GM12864 (cell line): Measurements from ENCODE around the gene RIMS4.

ENCODE experiments used
- DNase-seq: peaks from one replicate; pipeline ENCODE4 v3.0.0-alpha.2; 2011; ENCODE audit warnings: low read depth
- H3K4me3 ChIP-seq: 2 replicates; pipeline ENCODE4 v1.5.1; 2011; ENCODE audit warnings: mild to moderate bottlenecking, low read depth, low read length, control low read depth
- TF ChIP-seq, protein P1 (sequence below): IDR thresholded peaks from 2 replicates; pipeline ENCODE4 v1.5.1; 2011; ENCODE audit warnings: low read depth, mild to moderate bottlenecking, moderate library complexity, low read length, control low read depth, inconsistent platforms; ENCODE audit errors: missing control alignments

Gene RIMS4

DNA sequence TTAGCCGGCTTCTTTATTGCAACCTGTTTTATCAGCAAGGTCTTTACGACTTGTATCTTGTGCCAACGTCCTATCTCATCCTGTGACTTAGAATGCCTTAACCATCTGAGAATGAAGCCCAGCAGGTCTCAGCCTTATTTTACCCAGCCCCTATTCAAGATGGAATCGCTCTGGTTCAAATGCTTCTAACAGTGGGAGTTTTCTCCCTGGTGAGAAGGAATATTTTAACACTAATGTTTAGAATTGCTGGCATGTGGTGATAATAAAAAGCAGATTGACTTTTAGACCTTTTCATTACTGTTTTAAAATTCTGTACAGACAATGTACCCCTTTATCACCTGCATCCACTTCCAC is 74.6 kb downstream of the RIMS4 start:
- TF ChIP-seq, protein P1, sequence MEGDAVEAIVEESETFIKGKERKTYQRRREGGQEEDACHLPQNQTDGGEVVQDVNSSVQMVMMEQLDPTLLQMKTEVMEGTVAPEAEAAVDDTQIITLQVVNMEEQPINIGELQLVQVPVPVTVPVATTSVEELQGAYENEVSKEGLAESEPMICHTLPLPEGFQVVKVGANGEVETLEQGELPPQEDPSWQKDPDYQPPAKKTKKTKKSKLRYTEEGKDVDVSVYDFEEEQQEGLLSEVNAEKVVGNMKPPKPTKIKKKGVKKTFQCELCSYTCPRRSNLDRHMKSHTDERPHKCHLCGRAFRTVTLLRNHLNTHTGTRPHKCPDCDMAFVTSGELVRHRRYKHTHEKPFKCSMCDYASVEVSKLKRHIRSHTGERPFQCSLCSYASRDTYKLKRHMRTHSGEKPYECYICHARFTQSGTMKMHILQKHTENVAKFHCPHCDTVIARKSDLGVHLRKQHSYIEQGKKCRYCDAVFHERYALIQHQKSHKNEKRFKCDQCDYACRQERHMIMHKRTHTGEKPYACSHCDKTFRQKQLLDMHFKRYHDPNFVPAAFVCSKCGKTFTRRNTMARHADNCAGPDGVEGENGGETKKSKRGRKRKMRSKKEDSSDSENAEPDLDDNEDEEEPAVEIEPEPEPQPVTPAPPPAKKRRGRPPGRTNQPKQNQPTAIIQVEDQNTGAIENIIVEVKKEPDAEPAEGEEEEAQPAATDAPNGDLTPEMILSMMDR, result no peak
- no peak overlapping the region for H3K4me3 ChIP-seq

DNA sequence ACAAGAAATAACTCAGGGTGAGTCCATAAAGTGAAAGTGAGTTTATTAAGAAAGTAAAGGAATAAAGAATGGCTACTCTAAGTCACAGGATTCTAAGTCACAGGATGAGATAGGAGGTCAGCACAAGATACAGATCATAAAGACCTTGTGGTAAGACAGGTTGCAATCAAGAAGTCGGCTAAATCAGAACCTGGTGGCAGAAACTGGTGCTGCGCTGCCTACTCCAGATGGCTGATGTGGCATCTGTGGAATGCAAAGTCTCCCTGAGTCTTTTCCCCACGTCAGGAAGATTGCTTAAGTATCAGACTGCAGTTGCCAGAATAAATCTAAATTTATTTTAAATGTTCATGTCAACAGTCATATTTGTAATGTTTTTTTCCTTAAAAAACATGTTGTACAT is 75.4 kb downstream of the RIMS4 start:
- no peak for DNase-seq
- TF ChIP-seq, protein P1, result no peak
- H3K4me3 ChIP-seq, result no peak overlapping the region

More for the DNA sequence above, 74.6 kb downstream of the RIMS4 start:
- DNase-seq, result no peak

DNA sequence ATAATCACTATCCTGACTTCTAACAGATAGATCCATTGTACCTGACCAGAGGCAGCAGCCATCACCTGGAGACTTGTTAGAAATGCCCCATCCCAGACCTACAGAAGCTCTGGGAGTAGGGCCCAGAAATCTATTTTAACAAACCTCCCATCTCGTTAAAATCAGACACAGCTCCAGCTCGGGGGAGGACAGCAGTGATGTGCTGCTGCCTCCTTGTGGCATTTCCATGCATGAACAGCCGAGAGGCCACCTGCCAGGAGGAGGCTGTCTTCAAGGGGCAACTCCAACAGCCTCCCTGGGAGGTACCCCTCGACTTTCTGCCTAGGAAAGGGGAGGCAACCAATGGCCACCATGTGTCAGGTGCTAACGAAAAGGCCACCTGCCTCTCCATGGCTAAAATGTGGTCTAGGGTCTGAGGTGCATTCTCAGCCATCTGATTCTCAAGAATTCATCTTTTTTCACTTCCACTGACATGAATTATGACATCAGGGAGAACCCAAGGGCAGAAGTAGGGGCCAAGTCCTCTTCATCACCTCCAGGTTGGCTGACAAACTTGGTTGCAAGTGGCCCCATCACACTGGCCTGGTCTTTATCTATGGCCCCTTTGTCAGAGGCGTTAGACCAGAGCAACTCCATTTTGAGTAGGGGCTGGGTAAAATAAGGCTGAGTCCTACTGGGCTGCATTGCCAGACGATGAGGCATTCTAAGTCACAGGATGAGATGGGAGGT is 76.8 kb downstream of the RIMS4 start:
- TF ChIP-seq, protein P1, result peak; percentile 91
- H3K4me3 ChIP-seq, result no peak overlapping the region
- DNase-seq, result peak; percentile 16

DNA sequence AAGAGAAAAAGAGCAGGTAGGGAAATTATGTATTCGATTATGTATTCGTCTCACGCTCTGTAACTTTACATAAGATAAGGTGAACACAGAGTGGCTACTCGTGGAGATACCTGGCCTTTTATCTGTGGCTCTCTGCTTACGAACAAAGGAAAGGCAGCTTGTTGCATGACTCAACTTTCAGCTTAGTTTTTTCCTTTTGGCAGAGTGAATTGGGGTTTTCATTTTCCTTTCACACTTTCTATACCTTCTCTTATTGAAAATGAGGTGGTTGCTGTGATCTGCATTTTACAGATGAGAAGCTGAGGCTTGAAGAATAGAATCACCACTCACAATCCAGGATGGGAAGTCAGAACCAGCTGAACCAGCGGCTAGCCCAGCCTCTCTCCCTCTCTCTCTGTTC is 78.0 kb downstream of the RIMS4 start:
- no peak for DNase-seq
- H3K4me3 ChIP-seq, result no peak overlapping the region
- TF ChIP-seq, protein P1, result no peak

DNA sequence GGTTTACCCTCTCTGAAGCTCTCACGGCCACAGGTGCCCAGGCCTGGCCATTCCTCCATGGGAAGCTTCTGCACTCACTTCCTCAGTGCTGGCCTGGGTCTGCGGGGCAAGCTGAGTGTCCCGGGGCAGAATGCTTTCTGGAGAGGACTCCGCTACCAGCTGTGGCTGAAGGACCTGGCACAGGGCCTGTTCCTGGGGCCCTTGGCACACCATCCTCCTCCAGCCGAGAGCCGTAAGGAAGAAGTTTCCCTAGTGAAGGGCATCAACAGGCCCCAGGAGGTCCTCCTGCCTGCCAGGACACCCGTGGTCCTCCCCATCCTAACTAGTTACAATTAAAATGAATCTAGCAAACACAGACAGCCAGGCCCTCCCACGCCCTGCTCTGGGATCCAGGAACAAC is 78.7 kb downstream of the RIMS4 start:
- TF ChIP-seq, protein P1, result no peak
- H3K4me3 ChIP-seq, result no peak overlapping the region
- no peak for DNase-seq

DNA sequence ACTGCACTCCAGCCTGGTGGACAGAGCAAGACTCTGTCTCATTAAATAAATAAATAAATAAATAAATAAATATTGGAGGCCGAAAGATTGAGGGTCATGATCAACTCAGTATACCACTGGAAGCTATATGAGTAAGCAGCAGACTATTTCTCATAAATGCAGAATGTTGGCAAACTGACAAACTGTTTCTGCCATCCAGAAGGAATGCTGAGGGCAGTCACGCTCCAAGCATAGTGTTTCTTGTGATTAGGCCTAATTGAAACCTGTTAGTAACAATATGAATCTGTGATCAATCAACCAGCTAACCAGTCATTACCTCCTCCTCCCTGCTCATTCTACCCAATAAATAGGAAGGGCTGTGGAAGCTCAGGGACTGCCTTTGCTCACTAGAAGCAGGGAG is 79.9 kb downstream of the RIMS4 start:
- DNase-seq, result no peak
- TF ChIP-seq, protein P1, result no peak
- H3K4me3 ChIP-seq, result no peak overlapping the region

DNA sequence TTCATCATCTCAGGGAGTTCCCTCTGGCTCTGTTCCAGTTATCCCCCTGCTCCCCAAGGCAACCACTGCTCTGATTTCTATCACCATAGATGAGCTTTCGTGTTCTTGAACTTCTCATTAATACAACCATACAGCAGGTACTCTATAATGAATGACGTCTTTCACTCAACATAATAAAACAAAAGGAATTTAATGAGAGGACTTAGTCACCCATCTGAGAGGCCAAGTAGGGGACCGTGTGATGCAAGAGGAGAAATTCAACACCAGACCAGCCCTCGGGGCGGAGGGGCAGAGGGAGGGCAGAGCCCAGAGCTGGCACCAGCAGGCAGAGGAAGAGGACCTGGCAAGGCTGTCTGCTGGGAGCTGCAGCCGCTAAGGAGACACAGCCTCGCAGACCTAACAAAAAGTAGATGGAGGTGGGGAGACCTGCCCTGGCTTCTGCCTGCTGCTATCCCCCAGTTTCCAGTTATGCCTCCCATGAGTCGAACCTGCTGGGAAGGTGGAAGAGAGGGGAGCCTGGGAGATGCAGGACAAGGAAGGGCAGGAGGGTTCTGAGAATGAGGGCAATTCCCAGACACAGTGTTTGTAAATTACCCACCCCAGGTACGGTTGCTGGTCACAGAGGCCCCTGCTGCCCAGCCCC is 81.4 kb downstream of the RIMS4 start:
- no peak for DNase-seq
- TF ChIP-seq, protein P1, result no peak
- H3K4me3 ChIP-seq, result no peak overlapping the region
